Motor neuron (in vitro differentiated cells): Measurements from ENCODE around the gene GTPBP8. TPM values are rescaled to one million over a fixed set of nuclear protein-coding genes. Genes with fewer than 3 reads are reported as not detected.

Source experiments
- ATAC-seq, 8 experiments: fragments of 200-7000 bp; cut with Tn5 transposase; replicated peaks in 6 of 8; 2 replicates each; pipeline ENCODE4 v1.8.0; 2021; ENCODE audit warnings: mild to moderate bottlenecking in 8 of 8, moderate library complexity in 8 of 8
- H3K27ac ChIP-seq, 2 donors: fragments of 250-450 bp; sonication (Bioruptor Pico); 2 replicates each; pipeline ENCODE4 v1.9.0; 2021; ENCODE audit warnings: antibody characterized with exemption in 2 of 2, mild to moderate bottlenecking in 2 of 2, moderate library complexity in 1 of 2
- H3K4me1 ChIP-seq, 2 donors: fragments of 250-450 bp; sonication (Bioruptor Pico); replicated peaks in 1 of 2; 2 replicates each; pipeline ENCODE4 v1.6.1; 2021; ENCODE audit warnings: antibody characterized with exemption in 2 of 2, mild to moderate bottlenecking in 2 of 2, moderate library complexity in 1 of 2
- H3K4me3 ChIP-seq, 5 donors: fragments of 250-450 bp; sonication (Bioruptor Pico); 2 replicates each; pipeline ENCODE4 v1.9.0; 2021; ENCODE audit warnings: antibody characterized with exemption in 5 of 5, mild to moderate bottlenecking in 5 of 5, moderate library complexity in 4 of 5
- WGBS, 10 experiments: fragments of 450-650 bp; shearing (Covaris generic); methylation state at CpG; one replicate each; pipeline ENCODE4 v1.0.0; 2022; 5-methylcytosine and 5-hydroxymethylcytosine counted together
- in situ Hi-C, 9 experiments: fragments of 400-800 bp; cut with MboI; loops; one replicate each; pipeline ENCODE4 v1.15.0; 2021; ENCODE audit warnings: low sequenced_read_pairs in 9 of 9, low pct_unique_long_range_greater_than_20kb in 2 of 9; ENCODE audit not compliant: unreplicated experiment in 9 of 9
- total RNA-seq, 8 experiments: library from RNA; unstranded; fragments of 300-600 nt; gene quantifications; 2 replicates each; pipeline versions ENCODE4 v1.2.3 to v1.2.4, GENCODE V29; 2022

The GTPBP8 gene
- total RNA-seq, result 10 to 100 TPM; 16.8 to 31.2 (median 23.9) TPM

DNA sequence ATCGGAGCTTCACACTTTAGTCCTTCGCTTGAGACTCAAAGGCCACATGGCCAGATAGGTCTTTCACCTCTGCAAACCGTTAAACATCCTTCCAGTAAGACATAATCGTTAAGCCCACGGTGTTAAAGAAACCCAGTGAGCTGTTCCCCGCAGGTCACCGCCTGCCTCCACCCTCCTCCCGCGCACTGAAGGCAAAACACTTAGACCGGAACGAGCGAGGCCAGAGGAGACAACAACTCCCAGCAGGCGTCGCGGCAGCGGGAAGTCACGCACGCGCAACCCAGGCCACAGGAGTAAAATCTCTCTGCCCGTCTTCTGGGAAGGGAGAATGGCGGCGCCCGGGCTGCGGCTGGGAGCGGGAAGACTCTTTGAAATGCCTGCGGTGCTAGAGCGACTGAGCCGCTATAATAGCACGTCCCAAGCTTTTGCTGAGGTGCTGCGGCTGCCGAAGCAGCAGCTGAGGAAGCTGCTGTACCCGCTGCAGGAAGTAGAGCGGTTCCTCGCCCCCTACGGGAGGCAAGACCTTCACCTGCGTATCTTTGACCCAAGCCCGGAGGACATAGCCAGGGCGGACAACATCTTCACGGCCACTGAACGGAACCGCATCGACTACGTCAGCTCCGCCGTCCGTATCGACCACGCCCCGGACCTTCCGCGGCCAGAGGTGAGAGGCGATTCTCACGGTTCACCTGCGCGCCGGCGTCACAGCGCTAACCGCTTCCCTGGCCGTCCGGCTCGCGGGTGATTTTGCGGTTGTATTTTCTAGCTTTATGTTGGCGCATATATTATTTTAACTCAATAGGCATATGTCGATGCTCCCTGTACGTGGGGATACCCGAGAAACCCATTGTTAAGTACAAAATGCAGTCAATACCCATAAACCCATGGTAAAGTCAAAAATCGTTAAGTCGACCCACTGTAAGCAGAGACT is at the start of gene GTPBP8:
Gene GTPBP8, plus strand, starts transcription at position 313 of the 931 bp plus-strand sequence. Its CDS starts 16 bp downstream, at position 329.
- peak within 1 kb of the TSS; percentile 95 to 97 for H3K27ac ChIP-seq
- peak; percentile 95 to 98 (median 97) for ATAC-seq
- in situ Hi-C loops, result loop anchor here in 7 of 9 experiments (25.0 kb wide), 2 partner anchors 254 to 354 kb away; partner anchors contain the start of gene CCDC80 (in 6 of the 7)
- 0 to 70% (median 4%) methylated on average over 1 to 30 of the region's 70 CpGs for WGBS, 10 experiments
- peak within 1 kb of the TSS; percentile 80 to 97 (median 91) for H3K4me3 ChIP-seq
- H3K4me1 ChIP-seq, result peaks cover 6 to 16% of the 10 kb centered on the region in 2 donors

DNA sequence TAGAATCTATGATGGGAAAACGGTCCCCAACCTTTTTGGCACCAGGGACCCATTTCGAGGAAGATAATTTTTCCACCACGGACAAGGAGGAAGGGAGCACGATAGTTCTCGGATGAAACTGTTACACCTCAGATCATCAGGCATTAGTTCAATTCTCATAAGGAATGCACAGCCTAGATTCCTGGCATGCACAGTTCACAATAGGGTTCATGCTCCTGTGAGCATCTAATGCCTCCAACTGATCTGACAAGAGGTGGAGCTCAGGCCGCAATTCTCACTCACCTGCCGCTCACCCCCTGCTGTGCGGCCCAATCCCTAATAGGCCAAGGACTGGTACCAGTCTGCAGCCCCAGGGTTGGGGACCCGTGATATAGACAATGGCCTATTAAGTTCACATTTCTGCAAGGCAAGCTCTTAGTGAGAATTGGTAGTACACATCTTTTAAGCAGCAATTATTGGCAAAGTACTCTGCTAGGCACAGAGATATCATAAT is 42.4 kb upstream of the GTPBP8 start:
- WGBS, 10 experiments, result 40 to 90% (median 73%) methylated on average over 1 to 8 of the region's 9 CpGs; no CpG with 5 or more reads in 2 of the 10 experiments
- ATAC-seq, result no peak
- no peaks in the 10 kb centered on the region for H3K4me1 ChIP-seq
- no peak overlapping the region for H3K4me3 ChIP-seq
- no peak overlapping the region for H3K27ac ChIP-seq
- in situ Hi-C loops, result no loop called here

DNA sequence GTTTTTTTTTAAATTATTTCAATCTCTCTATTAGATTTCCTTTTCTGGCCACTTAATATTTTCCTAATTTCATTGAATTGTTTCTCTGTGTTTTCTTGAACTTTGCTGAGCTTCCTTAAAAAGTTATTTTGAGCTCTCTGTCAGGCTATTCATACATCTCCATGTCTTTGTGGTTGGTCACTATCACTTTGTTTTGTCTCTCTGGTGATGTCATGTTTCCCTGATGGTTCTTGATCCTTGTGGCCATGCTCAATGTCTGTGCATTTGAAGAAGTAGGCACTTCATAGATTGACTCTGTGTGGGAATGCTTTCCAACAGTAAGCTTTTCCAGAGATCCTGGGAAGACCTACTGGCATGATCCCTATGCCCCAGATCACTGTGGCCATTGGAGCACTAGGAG is 34.4 kb upstream of the GTPBP8 start:
- in situ Hi-C loops, result no loop called here
- no peak for ATAC-seq
- H3K27ac ChIP-seq, result no peak overlapping the region
- no peak overlapping the region for H3K4me3 ChIP-seq
- H3K4me1 ChIP-seq, result peaks cover 0 to 3% of the 10 kb centered on the region in 2 donors

DNA sequence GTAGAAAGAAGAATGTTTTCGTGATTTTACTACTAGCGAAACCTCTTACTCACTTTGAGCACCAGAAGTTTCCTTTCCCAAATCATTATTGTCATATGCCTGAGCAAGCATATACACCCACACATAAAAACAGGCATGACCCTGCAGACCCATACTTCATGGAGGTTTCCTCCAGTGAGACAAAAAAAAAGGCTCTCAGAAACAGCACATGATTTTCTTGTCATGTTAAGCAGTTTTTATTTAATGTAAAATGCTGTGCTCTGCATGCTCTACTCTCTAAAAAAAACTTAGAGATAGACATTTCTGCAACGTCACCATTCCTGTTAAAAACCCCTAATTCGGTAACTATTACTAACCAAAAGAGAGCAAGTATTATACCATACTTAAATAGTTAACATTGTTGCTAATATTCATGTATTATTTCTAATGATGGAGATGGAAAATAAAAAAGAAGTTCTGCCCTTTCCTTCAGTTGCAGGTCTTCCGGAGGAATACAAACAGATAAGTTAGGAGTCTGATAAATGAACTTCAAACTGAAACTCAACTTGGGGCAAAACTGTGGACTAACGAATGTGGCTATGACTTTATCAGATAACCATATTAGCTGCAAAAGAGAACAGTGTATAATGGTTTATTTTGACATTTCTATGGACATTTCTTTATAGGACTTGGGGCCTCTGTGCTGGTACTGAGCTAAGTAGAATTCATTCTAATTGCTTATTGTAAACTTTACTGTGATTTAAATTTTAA is 31.8 kb upstream of the GTPBP8 start:
- Histone ChIP-seq H3K27ac (no peak overlapping the region), H3K4me3 (no peak overlapping the region), H3K4me1 (peaks cover 0 to 3% of the 10 kb centered on the region in 2 donors)
- WGBS, 10 experiments, result 39 to 91% (median 74%) methylated on average over 3 to 6 of the region's 6 CpGs
- in situ Hi-C loops, result no loop called here
- no peak for ATAC-seq

DNA sequence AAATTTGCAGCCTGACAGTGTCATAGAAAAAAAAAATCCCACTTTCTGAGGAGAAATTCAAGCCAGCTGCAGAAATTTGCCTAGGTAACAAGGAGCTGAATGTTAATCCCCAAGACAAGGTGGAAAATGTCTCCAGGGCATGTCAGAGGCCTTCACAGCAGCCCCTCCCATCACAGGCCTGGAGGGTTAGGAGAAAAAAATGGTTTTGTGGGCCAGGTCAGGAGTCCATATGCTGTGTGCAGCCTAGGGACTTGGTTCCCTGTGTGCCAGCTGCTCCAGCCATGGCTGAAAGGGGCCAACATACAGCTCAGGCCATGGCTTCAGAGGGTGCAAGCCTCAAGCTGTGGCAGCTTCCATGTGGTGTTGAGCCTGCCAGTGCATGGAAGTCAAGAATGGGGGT is 27.1 kb upstream of the GTPBP8 start:
- in situ Hi-C loops, result no loop called here
- H3K27ac ChIP-seq, result no peak overlapping the region
- no peak for ATAC-seq
- peaks cover 0 to 3% of the 10 kb centered on the region in 2 donors for H3K4me1 ChIP-seq
- no peak overlapping the region for H3K4me3 ChIP-seq

DNA sequence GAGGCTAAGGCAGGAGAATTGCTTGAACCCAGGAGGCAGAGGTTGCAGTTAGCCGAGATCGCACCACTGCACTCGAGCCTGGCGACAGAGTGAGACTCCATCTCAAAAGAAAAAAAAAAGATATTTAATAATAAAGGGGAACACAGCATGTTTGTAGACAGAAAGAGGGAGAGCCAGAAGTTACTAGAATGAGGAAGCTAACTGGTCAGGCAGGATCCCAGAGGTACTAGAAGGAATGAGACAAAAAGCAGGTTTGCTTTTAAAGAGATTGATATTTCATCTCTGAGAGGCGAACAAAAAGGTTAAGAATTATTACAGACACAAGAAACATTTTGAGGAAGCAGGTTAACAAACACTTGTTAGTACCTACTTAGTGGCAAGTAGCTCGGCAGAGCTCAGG is 25.1 kb upstream of the GTPBP8 start:
- WGBS, 10 experiments, result 69 to 94% (median 83%) methylated on average over 2 to 6 of the region's 6 CpGs
- ATAC-seq, result no peak
- no peak overlapping the region for H3K4me3 ChIP-seq
- in situ Hi-C loops, result no loop called here
- no peak overlapping the region for H3K27ac ChIP-seq
- H3K4me1 ChIP-seq, result no peaks in the 10 kb centered on the region

DNA sequence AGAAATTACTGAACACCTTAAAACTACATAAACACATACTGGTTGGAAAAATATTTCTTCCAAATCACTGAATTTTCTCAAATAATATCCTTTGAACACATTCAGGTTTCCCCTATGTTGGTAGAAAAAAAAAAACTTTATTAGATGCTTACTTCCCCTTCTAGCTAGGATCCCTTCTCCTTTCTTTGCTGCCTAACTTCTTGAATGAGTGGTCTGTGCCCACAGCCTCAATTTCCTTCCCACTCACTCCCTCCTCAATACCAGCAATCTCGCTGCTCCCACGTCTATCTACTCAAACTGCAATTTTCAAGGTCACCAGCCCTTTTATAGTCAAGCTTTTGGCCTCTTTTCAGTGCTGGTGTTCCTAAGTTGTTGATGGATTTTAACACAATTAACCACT is 24.2 kb upstream of the GTPBP8 start:
- Histone ChIP-seq H3K4me1 (no peaks in the 10 kb centered on the region), H3K27ac (no peak overlapping the region), H3K4me3 (no peak overlapping the region)
- no peak for ATAC-seq
- 20 to 100% (median 63%) methylated on average over 1 to 2 of the region's 2 CpGs; no CpG with 5 or more reads in 2 of the 10 experiments for WGBS, 10 experiments
- in situ Hi-C loops, result no loop called here

DNA sequence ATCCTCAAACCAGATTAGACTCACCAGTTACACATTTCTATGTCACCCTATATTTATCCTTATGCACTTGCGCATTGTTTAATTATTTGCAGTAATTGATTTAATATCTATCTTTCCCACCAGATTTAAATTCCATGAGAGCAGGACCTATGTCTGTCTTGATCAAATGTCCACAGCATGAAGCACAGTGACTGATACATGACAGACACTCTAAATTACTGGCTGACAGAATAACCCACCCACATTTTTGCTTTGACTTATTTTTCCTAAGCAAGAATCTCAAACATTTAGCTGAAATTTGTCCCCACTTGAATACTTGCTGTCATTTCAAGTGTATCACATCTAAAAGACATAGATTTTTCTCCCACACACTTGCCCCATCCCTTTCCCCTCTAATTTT is 23.4 kb upstream of the GTPBP8 start:
- Histone ChIP-seq H3K4me3 (no peak overlapping the region), H3K27ac (no peak overlapping the region), H3K4me1 (no peaks in the 10 kb centered on the region)
- WGBS, 10 experiments, result 80 to 100% (median 100%) methylated on average over 1 of the region's 1 CpG; no CpG with 5 or more reads in 2 of the 10 experiments
- no peak for ATAC-seq
- in situ Hi-C loops, result no loop called here

DNA sequence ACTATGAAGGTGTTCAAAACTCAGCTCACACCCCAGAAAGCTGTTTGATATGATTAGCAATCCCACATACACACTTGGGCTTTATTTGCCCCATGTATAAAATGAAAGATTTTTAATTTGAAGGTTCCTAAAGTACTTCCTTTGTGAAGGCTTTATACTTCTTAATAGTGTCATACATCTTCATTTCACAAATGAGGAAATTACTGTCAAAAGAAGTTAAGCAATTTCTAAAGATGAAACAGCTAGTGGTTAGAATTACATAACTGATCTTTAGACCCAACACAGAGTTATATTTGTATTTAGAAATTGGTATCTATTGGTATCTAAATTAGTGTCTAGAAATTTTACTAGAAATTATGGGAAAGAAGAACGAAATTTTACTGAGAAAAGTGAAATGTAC is 23.0 kb upstream of the GTPBP8 start:
- 0 to 83% (median 52%) methylated on average over 1 of the region's 1 CpG for WGBS, 10 experiments
- no peaks in the 10 kb centered on the region for H3K4me1 ChIP-seq
- H3K27ac ChIP-seq, result no peak overlapping the region
- in situ Hi-C loops, result no loop called here
- ATAC-seq, result no peak
- no peak overlapping the region for H3K4me3 ChIP-seq

DNA sequence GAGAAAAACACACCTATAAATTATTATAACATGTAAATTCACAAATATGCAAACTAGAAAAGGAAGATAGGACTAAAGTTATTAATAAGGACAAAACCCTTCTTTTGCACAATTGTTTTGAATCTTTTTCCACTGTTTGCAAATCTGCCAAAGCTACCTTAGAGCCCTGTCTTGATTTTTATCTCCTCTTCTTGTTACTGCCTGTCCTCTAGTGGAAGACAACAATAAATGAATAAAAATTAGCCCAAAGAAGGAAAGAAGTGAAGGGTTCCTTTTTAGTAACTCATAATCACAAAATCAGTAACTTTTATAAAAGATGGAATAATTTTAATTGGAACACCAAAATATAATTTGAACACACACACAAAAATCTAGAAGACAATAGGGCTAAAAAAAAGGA is 18.6 kb upstream of the GTPBP8 start:
- Histone ChIP-seq H3K4me3 (no peak overlapping the region), H3K4me1 (no peaks in the 10 kb centered on the region), H3K27ac (no peak overlapping the region)
- no peak for ATAC-seq
- in situ Hi-C loops, result loop anchor here in 1 of 9 experiments (10.0 kb wide), 1 partner anchor 237 kb away; no protein-coding TSS in a partner anchor

DNA sequence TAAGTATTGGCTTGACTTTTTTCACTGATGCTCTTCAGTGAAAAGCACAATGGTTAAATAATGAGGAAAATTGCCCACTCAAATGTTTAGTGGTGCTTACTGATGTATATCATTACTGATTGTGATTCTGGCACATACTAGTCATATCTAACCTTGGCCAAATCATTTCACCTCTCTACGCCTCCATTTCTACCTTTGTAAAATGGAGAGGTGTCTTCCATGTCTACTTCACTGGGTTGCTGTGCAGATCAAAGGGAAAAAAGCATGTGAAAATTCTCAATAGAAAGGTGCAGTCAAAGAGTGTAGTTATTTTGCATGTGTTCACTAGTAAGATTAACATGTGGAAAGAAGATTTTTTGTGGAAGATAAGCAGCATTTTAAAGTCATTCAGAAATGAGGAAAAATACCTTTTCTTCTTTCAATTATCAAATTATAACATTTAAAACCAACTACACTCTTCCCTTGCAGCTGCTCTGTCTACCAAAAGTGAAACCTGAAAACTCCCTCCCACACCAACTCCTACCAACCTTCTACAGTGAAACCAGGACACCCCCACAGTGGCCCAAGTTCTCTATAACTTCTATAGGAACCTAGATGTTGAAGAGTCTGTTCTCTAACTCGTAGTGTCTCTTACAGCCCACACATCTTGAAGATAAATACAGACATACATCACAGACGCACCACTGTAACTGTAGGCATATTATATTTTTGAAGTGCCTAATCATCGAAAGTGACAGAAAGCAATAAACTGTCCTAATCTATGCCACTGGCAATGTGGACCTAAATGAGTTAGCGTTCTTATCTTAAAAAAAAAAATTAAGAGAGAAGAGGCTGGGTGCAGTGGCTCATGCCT is 17.2 kb upstream of the GTPBP8 start:
- 17 to 100% (median 77%) methylated on average over 1 to 4 of the region's 5 CpGs; no CpG with 5 or more reads in 2 of the 10 experiments for WGBS, 10 experiments
- no peak for ATAC-seq
- in situ Hi-C loops, result loop anchor here in 1 of 9 experiments (10.0 kb wide), 1 partner anchor 239 kb away; no protein-coding TSS in a partner anchor

DNA sequence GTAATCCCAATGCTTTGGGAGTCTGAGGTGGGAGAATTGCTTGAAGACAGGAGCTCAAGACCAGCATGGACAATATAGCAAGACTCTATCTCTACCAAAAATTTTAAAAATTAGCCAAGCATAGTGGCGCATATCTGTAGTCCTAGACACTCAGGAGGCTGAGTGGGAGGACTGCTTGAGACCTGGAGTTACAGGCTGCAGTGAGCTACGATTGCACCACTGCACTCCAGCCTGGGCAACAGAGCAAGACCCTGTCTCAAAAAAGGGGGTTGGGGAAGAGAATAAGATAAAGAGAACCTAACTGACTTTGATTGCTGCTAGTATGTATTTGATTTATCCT is 16.6 kb upstream of the GTPBP8 start:
- ATAC-seq, result no peak
- no peak overlapping the region for H3K4me3 ChIP-seq
- H3K4me1 ChIP-seq, result no peaks in the 10 kb centered on the region
- in situ Hi-C loops, result loop anchor here in 1 of 9 experiments (10.0 kb wide), 1 partner anchor 239 kb away; no protein-coding TSS in a partner anchor
- no peak overlapping the region for H3K27ac ChIP-seq
- 11 to 100% (median 76%) methylated on average over 1 to 2 of the region's 2 CpGs; no CpG with 5 or more reads in 2 of the 10 experiments for WGBS, 10 experiments

More for the DNA sequence above, 17.2 kb upstream of the GTPBP8 start:
- H3K4me3 ChIP-seq, result no peak overlapping the region
- H3K4me1 ChIP-seq, result no peaks in the 10 kb centered on the region
- no peak overlapping the region for H3K27ac ChIP-seq
